Stimulated activated CD4-positive, alpha-beta T cell treated with anti-CD3 and anti-CD28 coated beads, Interleukin-12 subunit alpha, Interleukin-12 subunit beta, amount 100 ng/mL, for 4 hours (primary cell): Measurements from ENCODE around the gene ARHGAP26.

Experiments
- DNase-seq: peaks from one replicate; pipeline ENCODE4 v3.0.0-alpha.2; 2020

Gene ARHGAP26

GRCh38 chr5:143214890-143215289, 444.7 kb downstream of the ARHGAP26 start:
- DNase-seq, result no peak

- DNase-seq, result no peak
Observed at GRCh38 chr5:143215690-143216089, 445.5 kb downstream of the ARHGAP26 start.

GRCh38 chr5:143216211-143216610, 446.0 kb downstream of the ARHGAP26 start:
- DNase-seq, result no peak

DNA sequence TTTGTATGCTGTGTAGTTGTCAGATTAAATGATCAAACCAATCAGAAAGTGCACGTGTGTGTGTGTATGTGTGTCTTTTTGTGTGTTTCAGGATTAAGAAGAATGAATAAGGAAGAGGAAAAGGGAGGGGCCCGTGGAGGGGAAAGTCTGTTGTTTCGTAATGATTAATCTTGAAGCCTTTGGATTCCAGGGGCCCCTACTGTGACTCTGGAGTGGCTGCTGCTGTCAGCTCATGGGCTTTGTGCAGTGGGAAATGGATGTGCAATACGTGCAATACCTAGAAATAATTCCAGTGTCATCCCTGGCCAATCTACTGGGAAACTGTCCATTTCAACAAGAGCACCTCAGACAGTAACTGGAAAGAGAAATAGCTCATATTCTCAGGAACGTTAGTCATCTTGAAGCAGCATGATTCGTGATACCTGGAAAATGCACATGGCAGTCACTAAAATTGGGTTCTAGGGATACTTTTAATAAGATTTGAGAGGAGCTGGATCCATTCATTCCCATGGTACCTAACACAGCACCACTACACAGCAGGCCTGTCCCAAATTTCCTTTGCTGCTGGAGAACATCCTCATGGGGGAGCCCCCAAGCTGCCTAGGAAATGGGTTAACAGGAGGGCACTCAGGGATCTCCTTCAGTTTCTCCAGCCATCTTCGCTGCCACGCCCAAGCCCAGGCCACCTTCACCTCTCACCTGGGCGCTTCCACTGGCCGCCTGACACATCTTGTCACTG, 447.1 kb downstream of the ARHGAP26 start:
- no peak for DNase-seq

- no peak for DNase-seq
Observed at GRCh38 chr5:143217804-143218160, 447.6 kb downstream of the ARHGAP26 start.

DNA sequence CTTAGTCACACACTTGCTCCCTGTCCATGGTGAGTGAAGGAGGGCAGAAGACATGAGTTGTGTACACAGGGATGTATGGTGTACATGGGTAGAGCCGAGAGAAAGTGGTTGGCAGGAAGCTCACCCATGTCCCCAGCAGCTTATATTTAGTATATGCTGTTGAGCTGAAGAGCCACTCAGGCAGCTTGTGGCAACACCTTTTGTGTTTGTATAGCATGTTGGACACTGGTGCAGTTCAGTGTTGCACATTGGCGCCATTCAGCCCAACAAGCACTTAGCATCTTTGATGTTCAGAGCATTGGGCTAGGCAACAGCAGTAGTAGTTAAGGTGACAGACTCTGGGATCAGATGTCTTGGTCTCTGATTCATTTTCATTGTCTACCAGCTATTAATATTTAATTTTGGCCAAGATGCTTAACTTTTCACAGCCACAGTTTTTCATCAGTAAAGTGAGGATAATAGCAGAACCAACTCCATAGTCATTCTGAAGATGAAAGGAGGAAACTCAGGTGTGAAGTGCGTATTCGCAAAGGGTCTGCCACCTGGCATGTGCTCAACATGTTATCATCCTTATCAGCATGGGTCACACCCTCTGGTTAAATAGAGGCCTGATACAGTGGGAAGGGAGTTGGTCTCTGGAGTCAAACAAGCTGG, 448.5 kb downstream of the ARHGAP26 start:
- no peak for DNase-seq

DNA sequence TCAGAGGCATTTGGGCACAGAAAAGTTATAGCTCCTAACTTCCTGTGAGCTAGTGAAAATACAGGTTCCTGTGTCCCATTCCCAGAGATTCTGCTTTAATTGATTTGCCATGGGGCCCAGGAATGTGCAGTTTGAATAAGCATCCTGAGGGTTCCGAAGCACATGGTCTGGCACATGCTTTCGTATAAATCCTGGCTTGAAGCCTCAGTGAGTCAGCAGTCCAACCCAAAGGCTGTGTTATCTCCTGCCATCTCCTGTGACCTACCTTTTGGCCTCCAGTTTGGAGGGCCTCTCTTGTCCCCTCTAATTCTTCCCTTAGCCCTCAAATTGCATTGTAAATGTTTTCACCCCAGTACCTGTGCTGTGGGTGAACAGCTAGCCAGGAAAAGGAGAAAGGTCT, 449.5 kb downstream of the ARHGAP26 start:
- no peak for DNase-seq

DNA sequence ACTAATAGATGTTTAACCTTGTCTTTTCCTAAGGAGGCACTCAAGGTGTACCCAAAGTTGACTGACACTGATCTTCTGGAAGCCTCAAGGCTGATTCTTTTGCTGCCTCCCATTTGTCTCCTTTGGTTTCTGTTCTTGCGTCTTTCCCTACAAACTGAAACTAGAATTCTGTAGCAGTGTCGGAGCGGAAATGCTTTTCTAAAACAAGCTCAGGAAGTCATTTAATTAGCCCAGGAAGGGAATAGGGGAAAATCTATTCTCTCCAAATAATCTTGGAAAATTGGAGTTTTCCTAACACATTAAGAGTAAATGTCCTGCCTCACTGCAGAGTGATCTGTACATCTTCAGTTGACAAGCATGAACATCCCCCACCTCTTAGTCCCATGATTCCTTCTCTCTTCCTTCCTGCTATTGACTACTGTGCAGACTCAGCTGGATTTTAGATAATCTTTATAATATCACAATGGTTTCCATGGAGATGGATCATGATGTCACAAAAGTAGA, 450.6 kb downstream of the ARHGAP26 start:
- no peak for DNase-seq

DNA sequence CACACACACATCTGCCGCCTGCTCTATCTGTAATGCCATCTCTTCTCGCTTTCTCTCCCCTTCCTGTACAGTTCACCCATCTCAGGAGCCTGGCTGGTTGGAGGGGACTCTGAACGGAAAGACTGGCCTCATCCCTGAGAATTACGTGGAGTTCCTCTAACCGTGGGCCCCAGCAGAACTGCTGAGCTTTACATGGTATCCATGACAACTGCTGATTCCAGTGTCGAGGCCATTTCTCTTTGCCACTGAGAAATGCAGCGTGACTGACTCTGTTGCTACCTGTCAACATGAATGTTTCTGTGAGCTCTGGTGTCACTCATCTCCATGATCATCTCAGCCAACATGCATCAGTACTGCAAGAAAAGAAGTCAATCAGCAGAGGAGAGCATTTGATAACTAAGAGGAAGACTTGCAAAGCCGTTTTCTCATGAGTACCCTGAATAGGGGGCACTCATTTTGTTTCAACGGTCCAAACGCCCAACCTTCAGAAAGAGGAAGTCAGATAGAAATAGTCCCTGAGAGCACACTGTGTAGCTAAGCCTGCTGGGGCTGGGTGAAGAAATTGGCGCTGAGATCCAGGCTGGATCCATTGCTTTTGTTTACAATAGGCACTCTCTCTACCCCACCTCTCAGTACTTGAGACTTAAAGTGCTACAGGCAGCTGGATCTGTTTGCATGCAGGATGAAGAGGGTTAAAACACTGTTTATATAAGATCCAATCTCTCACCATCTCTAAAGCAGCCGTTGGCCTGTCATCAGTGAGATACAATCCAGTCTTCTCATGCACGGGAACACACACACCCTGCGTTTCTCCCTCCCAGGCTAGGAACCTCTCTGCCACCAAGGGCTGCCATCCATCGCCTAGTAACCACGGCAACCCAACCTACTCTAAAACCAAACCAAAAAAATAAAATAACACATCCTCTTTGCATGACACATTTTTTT, 452.4 kb downstream of the ARHGAP26 start:
- DNase-seq, result no peak

DNA sequence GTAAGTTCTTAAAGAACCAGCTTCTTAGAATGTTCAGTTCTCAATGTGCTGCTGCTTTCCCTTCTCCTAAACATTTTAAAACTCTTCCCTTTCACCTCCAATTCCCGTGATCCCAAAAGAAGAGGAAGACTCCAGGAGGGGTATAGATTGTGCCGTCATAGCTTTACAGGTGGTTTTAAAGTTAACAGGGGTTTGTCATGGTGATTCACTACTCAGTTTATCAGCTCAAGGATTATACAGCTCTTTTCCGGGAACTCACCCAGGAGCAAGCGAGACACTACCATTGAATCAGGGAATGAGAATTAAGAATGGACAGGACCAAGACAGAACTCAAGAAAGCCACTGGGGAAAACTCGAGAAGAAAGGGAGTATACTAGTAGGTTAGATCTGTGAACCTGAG, 454.5 kb downstream of the ARHGAP26 start:
- no peak for DNase-seq

GRCh38 chr5:143225511-143225910, 455.3 kb downstream of the ARHGAP26 start:
- DNase-seq, result no peak

- no peak for DNase-seq
Observed at GRCh38 chr5:143226361-143226760, 456.2 kb downstream of the ARHGAP26 start.

DNA sequence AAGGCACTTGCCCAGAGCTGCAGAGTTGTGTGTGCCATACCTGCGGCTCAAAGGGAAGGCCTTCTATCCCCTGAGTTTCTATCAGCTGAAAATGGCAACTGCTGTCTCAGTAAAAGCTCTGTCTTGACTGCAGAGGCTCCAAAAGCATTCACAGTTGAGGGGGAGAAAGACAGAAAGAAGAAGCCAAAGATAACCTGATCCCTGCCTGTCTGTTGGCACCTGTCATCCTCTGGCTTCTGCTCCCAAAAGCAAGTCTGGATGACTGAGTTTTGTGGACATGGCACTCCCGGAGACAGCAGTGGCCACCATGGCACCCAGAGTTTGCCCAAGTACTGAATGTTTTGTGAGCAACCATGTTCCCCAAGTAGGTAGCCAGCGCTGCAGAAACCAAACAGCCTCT, 456.7 kb downstream of the ARHGAP26 start:
- DNase-seq, result no peak

GRCh38 chr5:143227301-143227700, 457.1 kb downstream of the ARHGAP26 start:
- DNase-seq, result no peak

GRCh38 chr5:143228597-143229293, 458.6 kb downstream of the ARHGAP26 start:
- DNase-seq, result no peak

GRCh38 chr5:143229426-143229895, 459.3 kb downstream of the ARHGAP26 start:
- DNase-seq, result no peak

DNA sequence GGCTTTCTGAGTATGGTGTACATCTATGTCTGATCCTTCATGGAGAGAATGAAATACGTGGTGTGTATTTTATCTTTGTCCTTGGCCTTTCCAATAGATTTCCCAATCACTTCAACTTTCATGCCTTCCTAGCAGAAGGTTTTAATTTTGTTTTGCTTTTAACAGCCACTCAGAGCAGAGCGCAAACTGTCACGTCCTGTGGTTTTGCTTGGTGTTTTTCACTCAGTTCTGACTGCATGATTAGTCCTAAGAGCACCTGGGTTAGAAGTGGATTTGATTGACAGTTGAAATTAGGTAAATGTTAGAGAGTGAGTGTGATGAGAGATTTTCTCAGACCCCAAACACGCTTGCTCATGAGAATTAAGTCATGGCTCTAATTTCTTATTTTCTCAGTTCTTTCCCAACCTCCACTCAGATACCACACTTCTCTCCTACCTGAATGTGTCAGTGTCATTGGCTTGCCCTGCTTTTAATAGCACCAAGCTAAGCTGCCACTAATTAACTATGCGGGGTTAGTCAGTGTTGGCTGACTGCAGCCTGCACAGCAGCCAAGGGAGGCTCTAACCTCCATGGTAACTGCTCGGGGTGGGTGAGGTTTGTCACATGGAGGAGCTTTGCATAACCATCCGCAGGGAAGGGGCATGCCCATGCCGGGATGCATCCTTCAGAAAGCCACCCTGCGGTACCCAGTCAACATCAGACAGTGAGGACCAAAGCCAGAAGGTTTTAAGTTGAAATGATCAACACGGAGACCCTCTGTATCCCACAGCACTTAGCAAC, 459.9 kb downstream of the ARHGAP26 start:
- no peak for DNase-seq

- DNase-seq, result no peak
Observed at GRCh38 chr5:143230676-143230996, 460.5 kb downstream of the ARHGAP26 start.

- no peak for DNase-seq
Observed at GRCh38 chr5:143231416-143231815, 461.2 kb downstream of the ARHGAP26 start.

DNA sequence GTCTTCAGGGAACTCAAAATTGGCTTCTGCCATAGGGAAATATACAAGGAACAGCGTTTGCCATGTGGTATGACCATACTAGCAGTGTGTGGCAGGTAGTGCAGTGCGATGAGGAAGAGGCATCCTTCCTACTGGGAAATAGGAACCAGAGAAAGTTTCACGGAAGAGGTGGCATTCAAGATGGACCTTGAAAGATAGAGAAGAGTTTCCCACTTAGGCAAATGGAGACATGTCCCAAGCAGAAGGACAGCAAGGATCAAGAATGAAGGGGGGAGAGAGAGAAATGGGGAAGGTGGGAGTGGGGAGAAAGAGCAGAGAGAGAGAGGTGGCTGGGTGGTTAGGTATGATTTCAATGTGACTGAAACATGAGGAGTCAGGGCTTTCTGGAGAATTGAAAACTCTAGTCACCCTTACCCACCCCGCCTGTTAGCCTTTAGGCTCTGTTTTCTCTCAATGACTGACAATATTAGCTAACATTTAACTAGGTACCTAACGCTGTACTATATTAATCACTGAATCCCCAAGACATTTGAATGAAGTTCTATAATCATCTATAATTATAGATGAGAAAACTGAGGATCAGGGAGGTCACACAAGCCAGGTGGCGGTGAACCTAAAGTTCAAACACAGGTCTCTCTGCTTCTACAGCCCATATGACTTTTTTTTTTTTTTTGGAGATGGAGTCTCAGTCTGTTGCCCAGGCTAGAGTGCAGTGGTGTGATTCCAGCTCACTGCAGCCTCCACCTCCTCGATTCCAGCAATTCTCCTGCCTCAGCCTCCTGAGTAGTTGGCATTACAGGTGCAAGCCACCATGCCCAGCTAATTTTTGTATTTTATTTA, 462.0 kb downstream of the ARHGAP26 start:
- DNase-seq, result no peak

GRCh38 chr5:143233031-143233430, 462.9 kb downstream of the ARHGAP26 start:
- DNase-seq, result no peak
